ES-I3 (cell line): ENCODE results near the gene IPO7.

Source experiments
- H3K36me3 ChIP-seq: 2 replicates; pipeline ENCODE4 v1.6.1; 2013; ENCODE audit warnings: mild to moderate bottlenecking, low read length, control low read depth, moderate library complexity; ENCODE audit not compliant: insufficient read depth
- H3K4me1 ChIP-seq: 2 replicates; pipeline ENCODE4 v1.6.1; 2013; ENCODE audit warnings: mild to moderate bottlenecking, control low read depth, low read length; ENCODE audit not compliant: insufficient read depth
- H3K9ac ChIP-seq: 2 replicates; pipeline ENCODE4 v1.6.1; 2013; ENCODE audit warnings: low read depth, mild to moderate bottlenecking, low read length, moderate library complexity
- H3K9me3 ChIP-seq: 2 replicates; pipeline ENCODE4 v1.6.1; 2013; ENCODE audit warnings: mild to moderate bottlenecking, low read length, moderate library complexity; ENCODE audit not compliant: control insufficient read depth, insufficient read depth

Gene IPO7

DNA sequence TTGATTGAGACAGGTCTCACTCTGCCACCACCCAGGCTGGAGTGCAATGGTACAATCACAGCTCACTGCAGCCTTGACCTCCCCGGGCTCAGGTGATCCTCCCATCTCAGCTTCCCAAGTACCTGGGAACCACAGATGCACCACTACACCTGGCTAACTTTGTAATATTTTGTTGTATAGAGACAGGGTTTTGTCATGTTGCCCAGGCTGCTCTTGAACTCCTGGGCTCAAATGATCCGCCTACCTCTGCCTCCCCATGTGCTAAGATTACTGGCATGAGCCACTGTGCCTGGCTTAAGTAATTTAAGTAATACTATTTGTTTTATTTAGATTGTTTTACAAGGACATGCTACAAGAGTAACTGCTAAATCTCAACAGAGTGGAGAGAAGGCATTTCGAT lies 109.9 kb downstream of the IPO7 start:
- H3K9ac ChIP-seq = no peak overlapping the region
- H3K9me3 ChIP-seq = no peaks in the 10 kb centered on the region
- H3K36me3 ChIP-seq = 0 out of 2 replicates have a peak, but pooled peaks cover 4% of the 10 kb centered on the region
- no peaks in the 10 kb centered on the region for H3K4me1 ChIP-seq

DNA sequence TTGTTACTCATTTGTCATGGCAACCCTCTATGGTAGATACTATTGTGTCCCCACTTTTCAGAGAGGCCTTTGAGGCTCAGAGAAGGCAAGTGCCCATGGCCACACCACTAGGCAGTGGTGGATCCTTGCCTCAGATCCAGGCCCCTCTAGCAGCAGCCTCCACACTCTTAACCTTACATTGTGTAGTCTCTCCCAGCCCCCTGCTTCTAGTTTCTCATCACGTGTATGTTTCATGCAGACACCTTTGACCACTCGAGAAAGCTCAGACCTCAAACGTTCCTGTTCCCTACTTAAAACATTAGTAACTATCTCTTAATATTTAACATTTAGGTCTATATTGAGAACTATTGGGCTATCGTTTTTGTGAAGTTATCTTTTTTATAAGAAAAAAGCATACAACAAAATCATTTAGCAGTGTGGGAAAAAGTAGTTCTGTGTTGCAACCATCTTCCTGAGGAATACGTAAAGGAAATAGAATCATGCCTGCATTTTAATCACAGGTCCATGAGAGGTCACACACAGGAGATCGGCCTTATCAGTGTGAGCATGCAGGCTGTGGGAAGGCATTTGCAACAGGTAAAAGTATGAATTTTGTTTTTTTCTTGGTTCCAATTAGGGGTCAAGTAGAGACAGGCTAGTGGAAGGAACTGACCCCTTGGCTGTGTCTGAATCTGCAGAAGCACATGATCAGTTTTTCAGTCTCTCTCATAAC lies 111.5 kb downstream of the IPO7 start:
- no peaks in the 10 kb centered on the region for H3K9me3 ChIP-seq
- no peak overlapping the region for H3K9ac ChIP-seq
- 0 out of 2 replicates have a peak, but pooled peaks cover 4% of the 10 kb centered on the region for H3K36me3 ChIP-seq
- H3K4me1 ChIP-seq = no peaks in the 10 kb centered on the region
